H1 (cell line): Measurements from ENCODE around the gene TGM4. TPM values are rescaled to one million over a fixed set of nuclear protein-coding genes. Genes with fewer than 3 reads are reported as not detected.

Experiments
- CTCF ChIA-PET: fragments of 300-600 bp; sonication (Branson Sonifier 250); formaldehyde crosslinking; loops from one replicate; lab custom pipeline; 2021; ENCODE audit not compliant: partially characterized antibody; lab: Charles Lee
- POLR2A ChIA-PET: fragments of 300-600 bp; sonication (Branson Sonifier 250); formaldehyde crosslinking; loops from one replicate; lab custom pipeline; 2021; ENCODE audit warnings: inconsistent platforms; ENCODE audit not compliant: partially characterized antibody; lab: Charles Lee
- DNase-seq, 2 experiments: peaks; one replicate each; pipeline versions ENCODE4 v3.0.0 to v3.0.0-alpha.2; 2010 to 2022; ENCODE audit warnings: low spot score in 2 of 2, low read depth in 1 of 2, mixed read lengths in 1 of 2
- FAIRE-seq: peaks from 2 replicates; lab custom pipeline; 2011; peaks lifted over from hg19 to GRCh38; lab: Jason Lieb, UNC
- H2AFZ ChIP-seq: 2 replicates; pipeline ENCODE4 v1.8.1; 2012; ENCODE audit warnings: low read length, inconsistent platforms
- H2AK5ac ChIP-seq: 2 replicates; pipeline ENCODE4 v1.6.1; 2013; ENCODE audit warnings: low read depth, low read length
- H2BK120ac ChIP-seq: replicated peaks from 2 replicates; pipeline ENCODE3; 2013; ENCODE audit warnings: low read depth, low read length, inconsistent platforms
- H2BK12ac ChIP-seq: 2 replicates; pipeline ENCODE4 v1.6.1; 2013; ENCODE audit warnings: low read depth, low read length
- H2BK15ac ChIP-seq: 2 replicates; pipeline ENCODE4 v1.6.1; 2013; ENCODE audit warnings: low read length
- H2BK20ac ChIP-seq: 2 replicates; pipeline ENCODE4 v1.6.1; 2013; ENCODE audit warnings: low read length
- H2BK5ac ChIP-seq: 2 replicates; pipeline ENCODE4 v1.6.1; 2013; ENCODE audit warnings: low read depth, low read length
- H3K14ac ChIP-seq: 2 replicates; pipeline ENCODE4 v1.6.1; 2013; ENCODE audit warnings: inconsistent platforms; ENCODE audit not compliant: insufficient read length
- H3K18ac ChIP-seq: 2 replicates; pipeline ENCODE4 v1.6.1; 2013; ENCODE audit warnings: low read length; ENCODE audit errors: extremely low read depth
- H3K23ac ChIP-seq: 2 replicates; pipeline ENCODE4 v1.6.1; 2013; ENCODE audit warnings: inconsistent platforms; ENCODE audit not compliant: insufficient read length
- H3K23me2 ChIP-seq: 2 replicates; pipeline ENCODE4 v1.6.1; 2013; ENCODE audit warnings: low read depth, low read length
- H3K27ac ChIP-seq: 2 replicates; pipeline ENCODE4 v1.6.1; 2011; ENCODE audit warnings: low read depth, low read length, inconsistent platforms
- H3K27me3 ChIP-seq, 4 experiments: replicated peaks in 1 of 4; 1 replicate in 1 of 4; 2 replicates in 3 of 4; pipeline versions ENCODE4 v1.6.1 to v1.8.1; 2011 to 2013; ENCODE audit warnings: low read length in 3 of 4, mild to moderate bottlenecking in 3 of 4, inconsistent platforms in 2 of 4, mixed read lengths in 2 of 4, moderate library complexity in 1 of 4; ENCODE audit not compliant: control insufficient read depth in 3 of 4, insufficient read depth in 3 of 4; ENCODE audit errors: extremely low read depth in 1 of 4
- H3K36me3 ChIP-seq, 4 experiments: 2 replicates each; pipeline versions ENCODE4 v1.6.1 to v1.8.1; 2011 to 2013; ENCODE audit warnings: mild to moderate bottlenecking in 4 of 4, low read length in 3 of 4, moderate library complexity in 2 of 4, control low read depth in 1 of 4, inconsistent platforms in 1 of 4; ENCODE audit not compliant: insufficient read depth in 4 of 4, control insufficient read depth in 2 of 4
- H3K4ac ChIP-seq: replicated peaks from 2 replicates; pipeline ENCODE3; 2013; ENCODE audit warnings: low read length, low read depth, mixed read lengths, inconsistent platforms; ENCODE audit not compliant: insufficient read length
- H3K4me1 ChIP-seq, 4 experiments: replicated peaks in 1 of 4; 1 replicate in 1 of 4; 2 replicates in 3 of 4; pipeline versions ENCODE4 v1.6.1 to v1.8.1; 2011 to 2013; ENCODE audit warnings: low read length in 3 of 4, inconsistent platforms in 2 of 4, mixed read lengths in 1 of 4; ENCODE audit not compliant: insufficient read depth in 4 of 4, control insufficient read depth in 3 of 4
- H3K4me2 ChIP-seq, 2 experiments: 2 replicates each; pipeline versions ENCODE4 v1.6.1 to v1.8.1; 2011 to 2013; ENCODE audit warnings: low read depth in 2 of 2, low read length in 2 of 2, control low read depth in 1 of 2, inconsistent platforms in 1 of 2, mild to moderate bottlenecking in 1 of 2; ENCODE audit not compliant: insufficient read depth in 1 of 2
- H3K4me3 ChIP-seq, 4 experiments: fragments of 200-600, 300-600 bp in 1 of 4; sonication (generic), shearing (Covaris generic), sonication (Bioruptor Twin) in 1 of 4; 2 replicates each; pipeline versions ENCODE4 v1.5.1 to v1.8.1; 2011 to 2016; ENCODE audit warnings: low read length in 4 of 4, low read depth in 3 of 4, control low read depth in 2 of 4, inconsistent platforms in 2 of 4, mild to moderate bottlenecking in 2 of 4, mixed read lengths in 1 of 4, moderate library complexity in 1 of 4; ENCODE audit not compliant: insufficient read depth in 2 of 4; ENCODE audit errors: extremely low read depth in 1 of 4
- H3K56ac ChIP-seq: replicated peaks from 2 replicates; pipeline ENCODE3; 2013; ENCODE audit warnings: low read depth, mild to moderate bottlenecking, mixed read lengths, low read length, inconsistent platforms; ENCODE audit not compliant: insufficient read length
- H3K79me1 ChIP-seq: 2 replicates; pipeline ENCODE4 v1.6.1; 2013; ENCODE audit warnings: low read depth, low read length, control low read depth
- H3K79me2 ChIP-seq, 2 experiments: 2 replicates each; pipeline versions ENCODE4 v1.6.1 to v1.8.1; 2012 to 2013; ENCODE audit warnings: low read length in 2 of 2, mild to moderate bottlenecking in 2 of 2, inconsistent platforms in 1 of 2; ENCODE audit not compliant: insufficient read depth in 2 of 2, control insufficient read depth in 1 of 2
- H3K9ac ChIP-seq, 4 experiments: replicated peaks in 1 of 4; 1 replicate in 1 of 4; 2 replicates in 3 of 4; pipeline versions ENCODE4 v1.6.1 to v1.8.1; 2011 to 2013; ENCODE audit warnings: low read depth in 3 of 4, low read length in 3 of 4, control low read depth in 2 of 4, mild to moderate bottlenecking in 2 of 4, moderate library complexity in 2 of 4, inconsistent platforms in 1 of 4; ENCODE audit errors: extremely low read depth in 1 of 4
- H3K9me3 ChIP-seq, 2 experiments: 2 replicates each; pipeline versions ENCODE4 v1.6.1 to v1.8.1; 2012 to 2013; ENCODE audit warnings: mild to moderate bottlenecking in 2 of 2, moderate library complexity in 2 of 2, control low read depth in 1 of 2, inconsistent platforms in 1 of 2, low read depth in 1 of 2, low read length in 1 of 2, mixed read lengths in 1 of 2; ENCODE audit not compliant: insufficient read depth in 2 of 2
- H4K20me1 ChIP-seq, 2 experiments: replicated peaks in 1 of 2; 2 replicates each; pipeline versions ENCODE3 to v1.8.1; 2011 to 2013; ENCODE audit warnings: inconsistent platforms in 2 of 2, low read length in 2 of 2, mild to moderate bottlenecking in 1 of 2; ENCODE audit not compliant: insufficient read depth in 2 of 2, control insufficient read depth in 1 of 2
- H4K5ac ChIP-seq: 2 replicates; pipeline ENCODE4 v1.6.1; 2013; ENCODE audit warnings: low read length, low read depth, mixed read lengths, inconsistent platforms; ENCODE audit not compliant: insufficient read length
- H4K8ac ChIP-seq: 2 replicates; pipeline ENCODE4 v1.8.0; 2013; ENCODE audit warnings: mild to moderate bottlenecking, moderate library complexity, low read length, inconsistent platforms; ENCODE audit not compliant: insufficient read depth; ENCODE audit errors: extremely low read depth
- H4K91ac ChIP-seq: replicated peaks from 2 replicates; pipeline ENCODE3; 2013; ENCODE audit warnings: low read length, mixed read lengths, inconsistent platforms; ENCODE audit not compliant: insufficient read length
- CEBPB ChIP-seq: IDR thresholded peaks from 2 replicates; pipeline ENCODE4 v1.6.1; 2012; ENCODE audit warnings: low read depth, low read length
- YY1 ChIP-seq: IDR thresholded peaks from 2 replicates; pipeline ENCODE4 v1.6.1; 2011; ENCODE audit warnings: low read depth, mild to moderate bottlenecking, low read length
- WGBS, 2 experiments: shearing (Covaris generic) in 1 of 2; methylation state at CpG; one replicate each; pipeline versions ENCODE4 v1.1.6 to v1.1.7; 2013 to 2015; ENCODE audit warnings: low lambda C conversion rate in 2 of 2, mixed read lengths in 2 of 2, inconsistent platforms in 1 of 2, low coverage in 1 of 2, missing lambda C conversion rate in 1 of 2; ENCODE audit not compliant: insufficient replicate concordance in 2 of 2, insufficient coverage in 1 of 2, insufficient read length in 1 of 2; ENCODE audit errors: extremely low coverage in 1 of 2, missing lambda C conversion rate in 1 of 2; 5-methylcytosine and 5-hydroxymethylcytosine counted together
- polyA plus RNA-seq, 7 experiments: library from polyadenylated mRNA; depleted of rRNA in 3 of 7; stranded (reverse) in 5 of 7; unstranded in 2 of 7; fragments of >200 nt in 5 of 7; fragments of 200-250 nt in 2 of 7; gene quantifications; 1 replicate in 5 of 7; 2 replicates in 1 of 7; 4 replicates in 1 of 7; pipeline versions ENCODE4 v1.2.1 to v1.2.3, GENCODE V29; 2011 to 2013; ENCODE audit warnings: missing spikeins in 2 of 7, mixed read lengths in 2 of 7
- total RNA-seq: library from RNA; stranded (reverse); fragmentation: NEBNext Ultra II Directional; extraction: Animal tissue kit (Norgen Biotek cat#: 25700); gene quantifications from 2 replicates; pipeline ENCODE4 v1.2.1, GENCODE V29; 2021

TGM4 gene
- total and polyA plus RNA-seq, 2 of the 8 experiments (the other 6 are each of a cell fraction or from before 2014, with no cell fraction given) = 0.02 TPM; not detected in 1

DNA sequence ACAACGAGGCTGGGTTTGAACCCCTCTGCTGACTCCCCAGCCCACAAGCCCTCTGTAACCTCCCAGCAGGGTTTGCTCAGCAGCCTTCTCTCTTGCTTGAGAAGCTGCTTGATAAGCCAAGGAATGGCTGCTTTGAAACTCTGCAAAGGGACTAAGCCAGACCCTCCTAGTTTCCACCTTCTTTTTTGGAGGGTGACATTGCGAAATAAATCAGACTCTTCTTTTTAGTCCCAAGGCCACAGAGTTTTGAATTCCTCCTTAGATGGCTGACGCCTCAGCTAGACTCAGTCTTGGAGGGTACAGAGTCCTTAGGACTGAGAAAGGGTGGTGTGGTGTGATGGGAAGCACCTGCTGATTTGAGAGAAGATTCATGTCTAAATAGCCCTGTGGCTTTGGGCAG is 1.2 kb downstream of the TGM4 start:
- H3K4me2 ChIP-seq = no peak overlapping the region
- no peaks in the 10 kb centered on the region for H3K4me1 ChIP-seq
- H2BK120ac ChIP-seq = no peak overlapping the region
- no peak overlapping the region for H3K4ac ChIP-seq
- no peaks in the 10 kb centered on the region for H3K79me1 ChIP-seq
- H3K14ac ChIP-seq = no peak overlapping the region
- 77% methylated on average over 3 of the region's 3 CpGs; no CpG with 5 or more reads in 1 of the 2 experiments for WGBS, 2 experiments
- no peak overlapping the region for H3K56ac ChIP-seq
- CTCF ChIA-PET = interaction anchor here (0.8 kb wide), 1 partner anchor 10 kb away, joined by 3 read pairs; no protein-coding TSS in a partner anchor
- no peaks in the 10 kb centered on the region for H3K79me2 ChIP-seq
- H3K23me2 ChIP-seq = no peaks in the 10 kb centered on the region
- H3K27ac ChIP-seq = no peak overlapping the region
- no peak overlapping the region for H3K4me3 ChIP-seq
- H4K8ac ChIP-seq = no peak overlapping the region
- no peak overlapping the region for H2AK5ac ChIP-seq
- TF ChIP-seq CEBPB (peak; percentile 24; the same call in 1 of the 2 replicates), YY1 (no peak)
- FAIRE-seq (no peak), DNase-seq (no peak)
- no peak overlapping the region for H3K18ac ChIP-seq
- H3K27me3 ChIP-seq = no peaks in the 10 kb centered on the region
- no peak overlapping the region for H4K5ac ChIP-seq
- no peak overlapping the region for H2AFZ ChIP-seq
- H4K91ac ChIP-seq = no peak overlapping the region
- no peaks in the 10 kb centered on the region for H3K36me3 ChIP-seq
- H2BK20ac ChIP-seq = no peak overlapping the region
- POLR2A ChIA-PET = interaction anchor here (1.1 kb wide), 1 partner anchor 113 kb away, joined by 3 read pairs; no protein-coding TSS in a partner anchor
- H3K23ac ChIP-seq = no peak overlapping the region
- H2BK15ac ChIP-seq = no peak overlapping the region
- no peak overlapping the region for H2BK5ac ChIP-seq
- no peak overlapping the region for H2BK12ac ChIP-seq
- H3K9me3 ChIP-seq = no peaks in the 10 kb centered on the region
- no peak overlapping the region for H3K9ac ChIP-seq
- H4K20me1 ChIP-seq = no peaks in the 10 kb centered on the region
